Smooth muscle cell (in vitro differentiated cells): ENCODE measurements around the gene CYP3A7. TPM values are rescaled to one million over a fixed set of nuclear protein-coding genes. Genes with fewer than 3 reads are reported as not detected.

Source experiments
- DNase-seq: peaks from one replicate; lab custom pipeline; 2025; ENCODE audit not compliant: unreplicated experiment; lab: John Stamatoyannopoulos, UW
- H2AFZ ChIP-seq: fragments of 200-600 bp; sonication (generic); 2 replicates; pipeline ENCODE4 v1.6.0; 2016; ENCODE audit warnings: antibody characterized with exemption, low read depth, mild to moderate bottlenecking
- H3F3A ChIP-seq: fragments of 200-600 bp; sonication (generic); 2 replicates; pipeline ENCODE4 v1.6.0; 2017; ENCODE audit warnings: antibody characterized with exemption, low read depth
- H3K27ac ChIP-seq: fragments of 200-600 bp; sonication (generic); 2 replicates; pipeline ENCODE4 v1.5.1; 2016; ENCODE audit warnings: low read depth, mild to moderate bottlenecking
- H3K27me3 ChIP-seq: fragments of 200-600 bp; sonication (generic); 2 replicates; pipeline ENCODE4 v1.6.1; 2016; ENCODE audit warnings: low read depth, mild to moderate bottlenecking
- H3K36me3 ChIP-seq: fragments of 200-600 bp; sonication (generic); 2 replicates; pipeline ENCODE4 v1.5.1; 2016; ENCODE audit warnings: low read depth
- H3K4me1 ChIP-seq: fragments of 200-600 bp; sonication (generic); 2 replicates; pipeline ENCODE4 v1.5.1; 2016; ENCODE audit warnings: low read depth
- H3K4me2 ChIP-seq: fragments of 200-600 bp; sonication (generic); 2 replicates; pipeline ENCODE4 v1.6.0; 2016; ENCODE audit warnings: mild to moderate bottlenecking
- H3K4me3 ChIP-seq: fragments of 200-600 bp; sonication (generic); 2 replicates; pipeline ENCODE4 v1.5.1; 2016; ENCODE audit warnings: mild to moderate bottlenecking
- H3K79me2 ChIP-seq: fragments of 200-600 bp; sonication (generic); 2 replicates; pipeline ENCODE4 v1.6.0; 2016; ENCODE audit warnings: low read depth, mild to moderate bottlenecking
- H3K9ac ChIP-seq: fragments of 200-600 bp; sonication (generic); 2 replicates; pipeline ENCODE4 v1.6.0; 2016; ENCODE audit warnings: low read depth
- H3K9me3 ChIP-seq: fragments of 200-600 bp; sonication (generic); replicated peaks from 2 replicates; pipeline ENCODE4 v1.5.1; 2016; ENCODE audit warnings: low read depth
- H4K20me1 ChIP-seq: fragments of 200-600 bp; sonication (generic); 2 replicates; pipeline ENCODE4 v1.6.0; 2016; ENCODE audit warnings: low read depth
- CTCF ChIP-seq: fragments of 200-600 bp; sonication (generic); IDR thresholded peaks from 2 replicates; pipeline ENCODE4 v1.5.1; 2017; ENCODE audit warnings: borderline replicate concordance, mild to moderate bottlenecking, antibody characterized with exemption; ENCODE audit not compliant: insufficient read depth, poor library complexity, severe bottlenecking
- WGBS: methylation state at CpG from one replicate; pipeline ENCODE4 v1.1.7; 2016; ENCODE audit warnings: low lambda C conversion rate; 5-methylcytosine and 5-hydroxymethylcytosine counted together
- polyA plus RNA-seq: library from polyadenylated mRNA; unstranded; fragments of >200 nt; fragmentation: Nextera tagmentation; extraction: Ambion mirVana; gene quantifications from 2 replicates; pipeline ENCODE4 v1.2.1, GENCODE V29; 2016
- total RNA-seq: library from RNA; depleted of rRNA; stranded (reverse); fragments of >200 nt; gene quantifications from 2 replicates; pipeline ENCODE4 v1.2.3, GENCODE V29; 2014

The CYP3A7 gene
- total and polyA plus RNA-seq, 2 experiments from 2014 or later = 0.18 to 0.99 TPM

GRCh38 chr7:99733003-99733402 is 2.0 kb downstream of the CYP3A7 start:
- 84% methylated on average over 3 of the region's 3 CpGs for WGBS
- Histone ChIP-seq H3K4me2 (no peak overlapping the region), H2AFZ (no peak overlapping the region), H3K9me3 (no peaks in the 10 kb centered on the region), H3F3A (no peaks in the 10 kb centered on the region), H3K27me3 (no peaks in the 10 kb centered on the region), H3K36me3 (no peaks in the 10 kb centered on the region), H3K27ac (no peak overlapping the region), H3K79me2 (no peaks in the 10 kb centered on the region), H3K9ac (no peak overlapping the region), H3K4me1 (no peaks in the 10 kb centered on the region), H3K4me3 (no peak overlapping the region), H4K20me1 (no peaks in the 10 kb centered on the region)
- no peak for TF ChIP-seq CTCF
- DNase-seq = no peak

- TF ChIP-seq CTCF = no peak
- Histone ChIP-seq H3K27ac (no peak overlapping the region), H2AFZ (no peak overlapping the region), H3K36me3 (no peaks in the 10 kb centered on the region), H3K4me1 (no peaks in the 10 kb centered on the region), H3K4me2 (no peak overlapping the region), H3K9me3 (no peaks in the 10 kb centered on the region), H3K27me3 (no peaks in the 10 kb centered on the region), H3K4me3 (no peak overlapping the region), H4K20me1 (no peaks in the 10 kb centered on the region), H3F3A (no peaks in the 10 kb centered on the region), H3K79me2 (no peaks in the 10 kb centered on the region), H3K9ac (no peak overlapping the region)
- WGBS = 92% methylated on average over 4 of the region's 4 CpGs
- no peak for DNase-seq
Measured at GRCh38 chr7:99731638-99732374, 3.2 kb downstream of the CYP3A7 start.

GRCh38 chr7:99730992-99731391 is 4.0 kb downstream of the CYP3A7 start:
- no peaks in the 10 kb centered on the region for H3K79me2 ChIP-seq
- WGBS = 81% methylated on average over 3 of the region's 3 CpGs

More at GRCh38 chr7:99730992-99731391, 4.0 kb downstream of the CYP3A7 start:
- Histone ChIP-seq H3K4me3 (no peak overlapping the region), H3K9me3 (no peaks in the 10 kb centered on the region), H3K4me2 (no peak overlapping the region), H3K27me3 (no peaks in the 10 kb centered on the region), H3F3A (no peaks in the 10 kb centered on the region), H3K36me3 (no peaks in the 10 kb centered on the region), H3K27ac (no peak overlapping the region), H3K4me1 (no peaks in the 10 kb centered on the region), H2AFZ (no peak overlapping the region), H4K20me1 (no peaks in the 10 kb centered on the region), H3K9ac (no peak overlapping the region)
- no peak for DNase-seq
- no peak for TF ChIP-seq CTCF
